ENCODE data around the gene TAF11L14. TPM values are rescaled to one million over a fixed set of nuclear protein-coding genes. Genes with fewer than 3 reads are reported as not detected.

Gene TAF11L14
- total RNA-seq, 4 donors from 2014 or later: not detected

DNA sequence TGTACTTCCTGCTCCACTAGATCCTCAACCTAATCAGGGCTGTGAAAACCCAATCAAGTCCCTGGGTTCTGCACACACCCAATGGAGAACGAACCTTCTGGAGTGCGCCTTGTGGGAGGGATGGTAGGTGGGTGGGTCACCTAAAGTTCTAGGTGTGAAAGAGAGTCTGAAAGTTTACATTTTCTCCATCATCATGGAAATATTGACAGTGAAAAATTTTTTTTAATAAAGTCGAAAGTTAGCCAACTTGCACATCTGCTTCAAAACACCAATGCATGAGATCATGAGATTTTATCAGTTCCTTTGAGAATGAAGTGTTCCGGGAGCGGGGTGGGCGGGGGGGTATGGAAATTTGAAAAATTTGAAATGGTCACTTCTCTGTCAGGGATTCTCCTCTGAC, 21.7 kb downstream of the TAF11L14 start:
- WGBS, 2 donors: 64 to 75% methylated on average over 6 of the region's 6 CpGs
- Histone ChIP-seq H3K27me3 (no peaks in the 10 kb centered on the region), H3K4me1 (no peaks in the 10 kb centered on the region), H3K4me3 (replicated peaks in 1 of 3) (no peak overlapping the region), H3K27ac (no peak overlapping the region), H3K9me3 (no peaks in the 10 kb centered on the region), H3K36me3 (no peaks in the 10 kb centered on the region)
- TF ChIP-seq POLR2A (IDR thresholded peaks at IDR 0.05): no peak
- TF ChIP-seq, protein P1, sequence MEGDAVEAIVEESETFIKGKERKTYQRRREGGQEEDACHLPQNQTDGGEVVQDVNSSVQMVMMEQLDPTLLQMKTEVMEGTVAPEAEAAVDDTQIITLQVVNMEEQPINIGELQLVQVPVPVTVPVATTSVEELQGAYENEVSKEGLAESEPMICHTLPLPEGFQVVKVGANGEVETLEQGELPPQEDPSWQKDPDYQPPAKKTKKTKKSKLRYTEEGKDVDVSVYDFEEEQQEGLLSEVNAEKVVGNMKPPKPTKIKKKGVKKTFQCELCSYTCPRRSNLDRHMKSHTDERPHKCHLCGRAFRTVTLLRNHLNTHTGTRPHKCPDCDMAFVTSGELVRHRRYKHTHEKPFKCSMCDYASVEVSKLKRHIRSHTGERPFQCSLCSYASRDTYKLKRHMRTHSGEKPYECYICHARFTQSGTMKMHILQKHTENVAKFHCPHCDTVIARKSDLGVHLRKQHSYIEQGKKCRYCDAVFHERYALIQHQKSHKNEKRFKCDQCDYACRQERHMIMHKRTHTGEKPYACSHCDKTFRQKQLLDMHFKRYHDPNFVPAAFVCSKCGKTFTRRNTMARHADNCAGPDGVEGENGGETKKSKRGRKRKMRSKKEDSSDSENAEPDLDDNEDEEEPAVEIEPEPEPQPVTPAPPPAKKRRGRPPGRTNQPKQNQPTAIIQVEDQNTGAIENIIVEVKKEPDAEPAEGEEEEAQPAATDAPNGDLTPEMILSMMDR (IDR thresholded peaks at IDR 0.05): no peak
- intact Hi-C loops (cut with DNase I): no loop called here
- no peak for DNase-seq

DNA sequence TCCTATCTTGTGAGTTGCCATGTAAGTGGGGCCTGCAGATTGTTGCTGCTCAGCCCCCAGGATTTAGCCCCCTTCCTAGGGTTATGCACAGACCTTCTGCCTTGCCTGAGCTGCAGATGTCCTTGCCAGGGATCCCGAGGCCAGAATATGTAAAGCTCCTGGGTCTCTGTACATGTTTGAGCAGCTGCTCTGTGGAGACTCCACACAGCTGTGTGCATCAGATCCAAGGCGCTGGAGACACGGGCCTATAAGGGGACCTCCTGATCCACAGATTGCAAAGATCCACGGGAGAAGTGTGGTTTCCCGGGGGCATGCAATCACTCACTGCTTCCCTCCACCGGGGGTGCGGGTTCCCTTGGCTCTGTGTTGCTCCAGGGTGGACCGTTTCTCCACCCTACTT, 28.9 kb downstream of the TAF11L14 start:
- DNase-seq: no peak
- Histone ChIP-seq H3K4me3 (replicated peaks in 1 of 3) (no peak overlapping the region), H3K27me3 (no peaks in the 10 kb centered on the region), H3K36me3 (no peaks in the 10 kb centered on the region), H3K9me3 (no peaks in the 10 kb centered on the region), H3K4me1 (no peaks in the 10 kb centered on the region), H3K27ac (no peak overlapping the region)
- 88 to 91% methylated on average over 8 of the region's 8 CpGs for WGBS, 2 donors
- TF ChIP-seq, protein P1 (IDR thresholded peaks at IDR 0.05): no peak
- TF ChIP-seq POLR2A (IDR thresholded peaks at IDR 0.05): no peak
- intact Hi-C loops (cut with DNase I): no loop called here

DNA sequence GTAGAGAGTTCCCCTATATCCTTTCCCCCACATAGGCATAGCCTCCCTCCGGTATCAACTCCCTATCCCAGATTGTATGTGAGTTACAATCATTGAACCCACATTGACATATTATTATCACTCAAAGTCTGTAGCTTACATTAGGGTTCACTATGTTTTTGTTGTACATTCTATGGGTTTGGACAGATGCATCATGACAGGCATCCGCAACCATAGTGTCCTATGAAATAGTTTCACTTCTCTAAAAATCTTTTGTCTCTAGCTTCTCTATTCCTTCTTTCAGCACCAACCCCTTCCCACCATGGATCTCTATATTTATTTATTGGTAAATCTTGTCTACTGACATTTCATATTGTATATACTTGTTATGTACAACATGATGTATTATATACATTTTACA, 31.6 kb downstream of the TAF11L14 start:
- Histone ChIP-seq H3K27me3 (no peaks in the 10 kb centered on the region), H3K36me3 (no peaks in the 10 kb centered on the region), H3K27ac (no peak overlapping the region), H3K9me3 (no peaks in the 10 kb centered on the region), H3K4me1 (no peaks in the 10 kb centered on the region), H3K4me3 (replicated peaks in 1 of 3) (no peak overlapping the region)
- intact Hi-C loops (cut with DNase I): no loop called here
- no peak for TF ChIP-seq POLR2A (IDR thresholded peaks at IDR 0.05)
- TF ChIP-seq, protein P1 (IDR thresholded peaks at IDR 0.05): no peak
- DNase-seq: no peak
- WGBS, 2 donors: 87 to 97% methylated on average over 2 of the region's 2 CpGs

DNA sequence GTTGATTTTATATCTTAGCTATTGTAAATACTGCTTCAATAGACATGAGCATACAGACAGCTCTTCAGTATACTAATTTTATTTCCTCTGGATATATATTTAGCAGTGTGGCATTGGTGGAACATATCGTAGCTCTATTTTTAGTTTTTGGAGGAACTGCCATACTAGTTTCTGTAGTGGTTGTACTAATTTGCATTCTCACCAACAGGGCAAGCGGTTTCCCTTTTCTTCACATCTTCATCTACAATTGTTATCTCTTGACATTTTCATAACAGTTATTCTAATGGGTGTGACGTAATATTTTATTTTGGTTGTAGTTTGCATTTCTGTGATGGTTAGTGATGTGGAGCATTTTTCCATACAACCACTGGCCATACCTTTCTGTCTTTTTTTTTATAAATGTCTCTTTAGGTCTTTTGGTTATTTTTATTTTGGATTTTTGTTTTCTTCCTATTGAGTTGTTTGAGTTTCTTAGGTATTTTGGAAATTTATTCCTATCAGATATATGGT, 32.5 kb downstream of the TAF11L14 start:
- Histone ChIP-seq H3K27me3 (no peaks in the 10 kb centered on the region), H3K4me1 (no peaks in the 10 kb centered on the region), H3K4me3 (replicated peaks in 1 of 3) (no peak overlapping the region), H3K9me3 (no peaks in the 10 kb centered on the region), H3K27ac (no peak overlapping the region), H3K36me3 (no peaks in the 10 kb centered on the region)
- intact Hi-C loops (cut with DNase I): no loop called here
- no peak for DNase-seq
- 93 to 94% methylated on average over 3 of the region's 3 CpGs for WGBS, 2 donors
- TF ChIP-seq, protein P1 (IDR thresholded peaks at IDR 0.05): no peak
- no peak for TF ChIP-seq POLR2A (IDR thresholded peaks at IDR 0.05)

DNA sequence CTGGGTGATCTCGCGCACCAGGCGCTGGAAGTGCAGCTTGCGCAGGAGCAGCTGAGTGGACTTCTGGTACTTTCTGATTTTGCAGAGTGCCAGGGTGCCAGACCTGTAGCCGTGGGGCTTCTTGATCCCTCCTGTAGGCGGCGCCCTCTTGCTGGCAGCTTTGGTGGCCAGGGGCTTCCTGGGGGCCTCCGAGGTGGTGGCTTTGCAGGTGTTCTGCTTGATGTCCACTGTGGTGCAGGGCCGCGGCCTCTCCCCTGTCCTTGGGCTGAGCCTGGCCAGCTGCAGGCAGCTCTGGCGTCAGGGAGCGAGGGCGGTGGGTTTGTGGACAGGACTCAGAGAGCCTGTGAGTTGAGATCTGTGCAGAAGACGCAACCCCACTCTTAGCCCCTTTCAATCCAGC, 36.1 kb downstream of the TAF11L14 start:
- TF ChIP-seq, protein P1 (IDR thresholded peaks at IDR 0.05): no peak
- no peak for TF ChIP-seq POLR2A (IDR thresholded peaks at IDR 0.05)
- no peak overlapping the region for H3K27ac ChIP-seq
- H3K9me3 ChIP-seq: no peaks in the 10 kb centered on the region
- no peaks in the 10 kb centered on the region for H3K27me3 ChIP-seq
- DNase-seq: no peak
- intact Hi-C loops (cut with DNase I): no loop called here
- no peak overlapping the region for H3K4me3 ChIP-seq (replicated peaks in 1 of 3)
- 97 to 98% methylated on average over 7 to 8 of the region's 14 CpGs for WGBS, 2 donors
- no peaks in the 10 kb centered on the region for H3K36me3 ChIP-seq
- no peaks in the 10 kb centered on the region for H3K4me1 ChIP-seq
